GM23248 (cell line): ENCODE measurements around the gene RAI1. TPM values are rescaled to one million over a fixed set of nuclear protein-coding genes. Genes with fewer than 3 reads are reported as not detected.

Experiments
- DNase-seq: peaks from one replicate; pipeline ENCODE4 v3.0.0-alpha.2; 2015
- H2AFZ ChIP-seq: fragments of 200-600 bp; sonication (generic); 2 replicates; pipeline ENCODE4 v1.6.1; 2016; ENCODE audit warnings: antibody characterized with exemption
- H3F3A ChIP-seq: fragments of 200-600 bp; sonication (generic); 2 replicates; pipeline ENCODE4 v1.6.1; 2016; ENCODE audit warnings: mild to moderate bottlenecking, antibody characterized with exemption, mixed run types; ENCODE audit not compliant: insufficient read depth
- H3K27ac ChIP-seq: fragments of 200-600 bp; sonication (generic); 2 replicates; pipeline ENCODE4 v1.5.1; 2016; ENCODE audit warnings: mild to moderate bottlenecking
- H3K27me3 ChIP-seq: fragments of 200-600 bp; sonication (generic); replicated peaks from 2 replicates; pipeline ENCODE4 v1.6.1; 2016; ENCODE audit warnings: mild to moderate bottlenecking; ENCODE audit not compliant: insufficient read depth
- H3K36me3 ChIP-seq: fragments of 200-600 bp; sonication (generic); 2 replicates; pipeline ENCODE4 v1.6.1; 2016; ENCODE audit warnings: low read depth, mild to moderate bottlenecking
- H3K4me1 ChIP-seq: fragments of 200-600 bp; sonication (generic); 2 replicates; pipeline ENCODE4 v1.6.1; 2016; ENCODE audit warnings: mild to moderate bottlenecking; ENCODE audit not compliant: insufficient read depth
- H3K4me2 ChIP-seq: fragments of 200-600 bp; sonication (generic); one replicate; pipeline ENCODE4 v1.6.1; 2016; ENCODE audit warnings: mild to moderate bottlenecking; ENCODE audit not compliant: unreplicated experiment
- H3K4me3 ChIP-seq: fragments of 200-600 bp; sonication (generic); 2 replicates; pipeline ENCODE4 v1.5.1; 2016; ENCODE audit warnings: mild to moderate bottlenecking
- H3K79me2 ChIP-seq: fragments of 200-600 bp; sonication (generic); 2 replicates; pipeline ENCODE4 v1.6.1; 2016; ENCODE audit warnings: mild to moderate bottlenecking; ENCODE audit not compliant: insufficient read depth
- H3K9ac ChIP-seq: fragments of 200-600 bp; sonication (generic); 2 replicates; pipeline ENCODE4 v1.6.1; 2016; ENCODE audit warnings: mild to moderate bottlenecking
- H3K9me2 ChIP-seq: fragments of 200-600 bp; sonication (generic); 2 replicates; pipeline ENCODE4 v1.6.1; 2016; ENCODE audit warnings: mixed run types, mild to moderate bottlenecking, moderate library complexity; ENCODE audit not compliant: insufficient read depth
- H3K9me3 ChIP-seq: fragments of 200-600 bp; sonication (generic); one replicate; pipeline ENCODE4 v1.6.1; 2017; ENCODE audit warnings: low read depth
- H4K20me1 ChIP-seq: fragments of 200-600 bp; sonication (generic); 2 replicates; pipeline ENCODE4 v1.6.0; 2016; ENCODE audit not compliant: insufficient read depth
- EZH2 ChIP-seq: fragments of 200-600 bp; sonication (generic); IDR thresholded peaks from 2 replicates; pipeline ENCODE4 v1.6.1; 2018; ENCODE audit warnings: antibody characterized with exemption, mild to moderate bottlenecking; ENCODE audit not compliant: insufficient read depth, poor library complexity, severe bottlenecking
- EZH2phosphoT487 ChIP-seq: fragments of 200-600 bp; sonication (generic); IDR thresholded peaks from 2 replicates; pipeline ENCODE4 v1.6.1; 2018; ENCODE audit warnings: antibody characterized with exemption, moderate library complexity, mild to moderate bottlenecking, low read depth; ENCODE audit not compliant: insufficient read depth
- WGBS, 2 experiments: methylation state at CpG; one replicate each; pipeline ENCODE4 v1.1.6; 2015 to 2017; ENCODE audit warnings: low lambda C conversion rate in 2 of 2, low coverage in 1 of 2; ENCODE audit errors: missing lambda C conversion rate in 2 of 2; 5-methylcytosine and 5-hydroxymethylcytosine counted together
- in situ Hi-C: fragments of 300-500 bp; cut with MboI; formaldehyde crosslinking; loops from 2 replicates; pipeline ENCODE4 v1.15.0; 2020
- polyA plus RNA-seq: library from polyadenylated mRNA; unstranded; fragments of >200 nt; fragmentation: Nextera tagmentation; extraction: Ambion mirVana; gene quantifications from 2 replicates; pipeline ENCODE4 v1.2.1, GENCODE V29; 2016
- total RNA-seq: library from RNA; depleted of rRNA; stranded (reverse); fragments of >200 nt; shearing (Covaris generic); gene quantifications from 2 replicates; pipeline ENCODE4 v1.2.3, GENCODE V29; 2014

The RAI1 gene
- total and polyA plus RNA-seq, 2 experiments from 2014 or later: 5.2 to 9.1 TPM

DNA sequence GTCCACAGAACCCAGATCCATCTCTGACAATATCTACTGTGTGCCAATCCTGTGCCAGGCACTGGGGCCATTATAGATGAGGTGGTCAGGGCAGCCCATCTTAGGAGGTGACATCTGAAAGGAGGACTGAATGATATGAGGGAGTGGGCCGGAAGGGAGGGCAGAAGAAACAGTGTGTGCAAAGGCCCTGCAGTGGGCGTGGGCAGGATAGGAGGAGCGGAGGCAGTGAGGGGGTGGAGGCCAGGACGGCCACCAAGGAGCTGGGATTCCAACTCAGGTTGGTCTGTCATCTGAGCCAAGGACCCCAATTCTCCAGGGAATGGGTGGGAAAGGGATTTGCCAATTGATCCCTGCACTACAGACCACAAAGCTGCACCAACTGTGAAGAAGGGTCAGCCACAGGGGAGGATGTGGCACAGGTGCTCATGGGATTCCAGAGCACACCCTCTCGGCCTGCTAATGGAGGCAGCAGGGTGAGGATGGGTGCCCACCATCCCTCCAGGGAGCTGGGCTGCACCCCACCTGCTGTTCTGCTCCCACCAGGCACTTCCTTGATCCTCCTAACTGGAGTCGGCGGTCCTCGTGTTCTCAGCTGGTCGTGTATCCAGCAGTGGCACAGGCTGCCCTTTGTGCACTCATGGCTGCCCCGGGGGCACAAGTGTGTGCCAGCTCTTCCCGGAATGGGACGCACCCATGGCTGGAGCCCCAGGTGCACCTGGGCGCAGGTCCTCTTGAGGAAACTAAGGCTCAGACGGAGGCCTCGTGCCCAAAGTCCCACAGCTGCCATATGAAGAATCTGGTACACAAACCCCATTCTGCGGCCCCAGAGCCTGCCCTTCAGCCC is 145.9 kb downstream of the RAI1 start:
- Histone ChIP-seq H4K20me1 (no peaks in the 10 kb centered on the region), H2AFZ (no peak overlapping the region), H3K27me3 (no peaks in the 10 kb centered on the region), H3K9me2 (no peaks in the 10 kb centered on the region), H3K9ac (no peak overlapping the region), H3K79me2 (peaks cover 54% of the 10 kb centered on the region), H3K4me3 (no peak overlapping the region), H3K36me3 (no peaks in the 10 kb centered on the region), H3K4me2 (no peak overlapping the region), H3K9me3 (no peaks in the 10 kb centered on the region), H3F3A (no peaks in the 10 kb centered on the region; the same call in 1 of the 2 replicates), H3K27ac (no peak overlapping the region), H3K4me1 (peaks cover 27% of the 10 kb centered on the region)
- in situ Hi-C loops: no loop called here
- TF ChIP-seq EZH2phosphoT487: no peak
- TF ChIP-seq EZH2: no peak
- 95 to 96% methylated on average over 16 of the region's 16 CpGs for WGBS, 2 experiments
- no peak for DNase-seq

DNA sequence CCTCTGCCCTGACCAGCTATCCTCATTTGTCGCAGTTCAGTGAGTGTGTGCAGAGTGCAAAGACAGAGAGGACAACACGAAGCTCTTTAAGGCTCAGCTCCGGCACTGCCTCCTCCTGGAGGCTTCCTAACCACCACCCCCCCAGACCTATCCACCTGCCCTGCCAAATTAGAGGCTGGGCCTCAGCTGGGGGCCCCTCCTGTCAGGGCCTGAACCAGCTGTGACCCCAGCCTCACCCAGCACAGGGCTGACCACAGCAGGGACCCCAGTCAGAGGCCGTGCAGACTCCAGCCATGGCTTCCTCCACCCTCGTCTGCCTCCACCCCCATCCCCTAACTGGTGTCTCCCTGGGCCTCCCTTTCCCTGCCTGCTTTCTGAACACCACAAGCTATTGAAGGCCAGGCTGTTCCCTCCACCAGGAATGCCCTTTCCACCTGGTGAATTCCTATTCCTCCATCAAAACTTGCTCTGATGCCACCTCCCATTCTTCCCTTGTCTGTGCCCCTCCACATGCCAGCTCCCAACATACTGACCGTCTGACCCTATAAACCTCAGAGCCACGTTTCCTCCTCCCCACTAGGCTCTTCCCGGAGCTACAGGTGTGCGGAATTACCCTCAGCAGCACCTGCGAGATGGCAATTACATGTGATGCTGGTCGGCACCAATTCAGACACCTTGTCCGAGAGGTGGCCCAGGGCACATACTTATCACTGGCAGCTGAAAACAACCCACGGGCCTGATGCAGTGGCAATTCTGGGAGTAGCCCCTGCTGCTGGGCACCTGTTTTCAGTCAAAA is 146.8 kb downstream of the RAI1 start:
- Histone ChIP-seq H3K27ac (no peak overlapping the region), H3K27me3 (no peaks in the 10 kb centered on the region), H3K9me2 (no peaks in the 10 kb centered on the region), H3F3A (no peaks in the 10 kb centered on the region; the same call in 1 of the 2 replicates), H3K36me3 (no peaks in the 10 kb centered on the region), H3K4me1 (peaks cover 19% of the 10 kb centered on the region), H4K20me1 (no peaks in the 10 kb centered on the region), H3K4me3 (no peak overlapping the region), H3K79me2 (peaks cover 63% of the 10 kb centered on the region), H3K9me3 (no peaks in the 10 kb centered on the region), H3K9ac (no peak overlapping the region), H2AFZ (no peak overlapping the region), H3K4me2 (no peak overlapping the region)
- in situ Hi-C loops: no loop called here
- TF ChIP-seq EZH2phosphoT487: no peak
- no peak for TF ChIP-seq EZH2
- 81 to 87% methylated on average over 13 of the region's 13 CpGs for WGBS, 2 experiments
- no peak for DNase-seq

- Histone ChIP-seq H3K27me3 (no peaks in the 10 kb centered on the region), H3K9ac (no peak overlapping the region), H4K20me1 (no peaks in the 10 kb centered on the region), H3K4me1 (peaks cover 6% of the 10 kb centered on the region; the same call in 1 of the 2 replicates), H3K4me2 (no peak overlapping the region), H3K36me3 (no peaks in the 10 kb centered on the region), H3F3A (peaks cover 5% of the 10 kb centered on the region; the same call in 1 of the 2 replicates), H3K9me3 (no peaks in the 10 kb centered on the region), H3K79me2 (peaks cover 71% of the 10 kb centered on the region), H2AFZ (no peak overlapping the region), H3K27ac (no peak overlapping the region), H3K4me3 (no peak overlapping the region), H3K9me2 (no peaks in the 10 kb centered on the region)
- in situ Hi-C loops: no loop called here
- DNase-seq: no peak
- WGBS, 2 experiments: 95 to 96% methylated on average over 2 of the region's 2 CpGs
- TF ChIP-seq EZH2phosphoT487: no peak
- no peak for TF ChIP-seq EZH2
These were observed 149.0 kb downstream of the RAI1 start for GRCh38 chr17:17830269-17830567.

DNA sequence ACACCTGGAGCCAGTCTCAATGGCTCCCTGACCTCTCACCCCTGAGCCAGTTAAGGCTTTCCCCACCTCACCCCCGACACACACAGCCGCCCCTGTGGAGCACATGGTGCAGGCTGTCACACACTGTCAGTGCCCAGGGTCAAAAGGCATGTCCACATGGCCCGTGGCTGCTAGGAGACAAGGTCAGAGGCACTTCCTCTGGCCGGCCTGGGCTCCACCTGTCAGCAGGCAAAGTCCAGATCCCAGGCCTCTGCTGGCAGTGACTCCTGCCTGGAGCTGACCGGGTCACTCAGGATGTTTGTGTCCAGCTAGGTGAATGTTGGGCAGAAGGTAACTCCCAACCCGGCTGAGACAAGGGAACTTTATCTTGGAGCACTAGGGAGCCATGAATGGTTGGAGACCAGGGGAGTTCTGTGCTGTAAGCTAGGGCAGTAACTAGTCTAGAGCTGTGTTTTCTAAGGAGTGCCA is 149.5 kb downstream of the RAI1 start:
- no peak overlapping the region for H3K27ac ChIP-seq
- H3K4me2 ChIP-seq: no peak overlapping the region
- in situ Hi-C loops: no loop called here

More for the DNA sequence above, 149.5 kb downstream of the RAI1 start:
- peaks cover 74% of the 10 kb centered on the region for H3K79me2 ChIP-seq
- no peak overlapping the region for H2AFZ ChIP-seq
- H3K4me1 ChIP-seq: peaks cover 4% of the 10 kb centered on the region; the same call in 1 of the 2 replicates
- no peaks in the 10 kb centered on the region for H3K27me3 ChIP-seq
- H3K9me2 ChIP-seq: no peaks in the 10 kb centered on the region
- H3F3A ChIP-seq: peaks cover 5% of the 10 kb centered on the region; the same call in 1 of the 2 replicates
- H3K4me3 ChIP-seq: no peak overlapping the region
- no peak for TF ChIP-seq EZH2
- no peak for TF ChIP-seq EZH2phosphoT487
- no peaks in the 10 kb centered on the region for H3K36me3 ChIP-seq
- 84 to 91% methylated on average over 5 of the region's 6 CpGs for WGBS, 2 experiments
- H3K9ac ChIP-seq: no peak overlapping the region
- H3K9me3 ChIP-seq: no peaks in the 10 kb centered on the region
- H4K20me1 ChIP-seq: no peaks in the 10 kb centered on the region
- DNase-seq: no peak
